HG03457 (cell line): ENCODE results near the gene ARSB.

Source experiments
- ATAC-seq: cut with Tn5 transposase; IDR thresholded peaks from one replicate; pipeline ENCODE4 v1.9.1; 2021; ENCODE audit warnings: moderate number of reproducible peaks; ENCODE audit not compliant: unreplicated experiment

Gene ARSB

GRCh38 chr5:78731884-78732283 is 253.2 kb downstream of the ARSB start:
- ATAC-seq, result no peak

GRCh38 chr5:78730300-78731094 is 254.6 kb downstream of the ARSB start:
- no peak for ATAC-seq

- ATAC-seq, result peak; percentile 76
Measured at GRCh38 chr5:78727786-78728761, 257.0 kb downstream of the ARSB start.
